NT2/D1 (cell line): ENCODE data around the gene GAS7.

ENCODE experiments used
- SUZ12 ChIP-seq: IDR thresholded peaks from 2 replicates; pipeline ENCODE4 v1.6.1; 2011; ENCODE audit not compliant: insufficient read length, insufficient read depth; ENCODE audit errors: extremely low read depth
- YY1 ChIP-seq: IDR thresholded peaks from 2 replicates; pipeline ENCODE4 v1.6.1; 2011; ENCODE audit not compliant: insufficient read length, insufficient read depth
- ZNF274 ChIP-seq: IDR thresholded peaks from 2 replicates; pipeline ENCODE4 v1.6.1; 2011; ENCODE audit warnings: mild to moderate bottlenecking, low read depth, low read length

- no peak for TF ChIP-seq YY1
- TF ChIP-seq SUZ12: no peak
- no peak for TF ChIP-seq ZNF274
These were observed 213.6 kb downstream of the GAS7 start for GRCh38 chr17:9984768-9985167.
